H1 (cell line): ENCODE data around the gene FMNL2. TPM values are rescaled to one million over a fixed set of nuclear protein-coding genes. Genes with fewer than 3 reads are reported as not detected.

ENCODE experiments used
- CBX5 ChIP-seq: fragments of 300-800, 300-1000 bp; sonication (generic); IDR thresholded peaks from 2 replicates; pipeline ENCODE4 v1.7.1; 2016; ENCODE audit warnings: antibody characterized with exemption, low read length, low read depth
- CHD1 ChIP-seq: IDR thresholded peaks from 2 replicates; pipeline ENCODE4 v1.6.1; 2012; ENCODE audit warnings: low read depth, low read length, improper control_type of control experiment
- KDM1A ChIP-seq: fragments of 200-600, 300-600 bp; sonication (generic); IDR thresholded peaks from 2 replicates; pipeline ENCODE4 v1.7.1; 2016; ENCODE audit warnings: mild to moderate bottlenecking, low read length, borderline replicate concordance
- NRF1 ChIP-seq: IDR thresholded peaks from 2 replicates; pipeline ENCODE4 v1.6.1; 2011; ENCODE audit warnings: mild to moderate bottlenecking, low read depth, low read length, improper control_type of control experiment
- SAP30 ChIP-seq: fragments of 300-600 bp; sonication (generic); IDR thresholded peaks from 2 replicates; pipeline ENCODE4 v1.7.1; 2012; ENCODE audit warnings: low read length, moderate library complexity, mild to moderate bottlenecking, inconsistent platforms; ENCODE audit not compliant: insufficient read depth, insufficient replicate concordance
- SP1 ChIP-seq: IDR thresholded peaks from 2 replicates; pipeline ENCODE4 v1.6.1; 2011; ENCODE audit warnings: low read depth, low read length
- TAF7 ChIP-seq: optimal IDR thresholded peaks from 2 replicates; pipeline ENCODE3; 2011; ENCODE audit warnings: low read depth, mild to moderate bottlenecking, inconsistent platforms, low read length, moderate library complexity, borderline replicate concordance
- ZNF274 ChIP-seq: IDR thresholded peaks from 2 replicates; pipeline ENCODE4 v1.7.0; 2012; ENCODE audit warnings: low read length, borderline replicate concordance; ENCODE audit errors: extremely low read depth
- polyA plus RNA-seq, 7 experiments: library from polyadenylated mRNA; depleted of rRNA in 3 of 7; stranded (reverse) in 5 of 7; unstranded in 2 of 7; fragments of >200 nt in 5 of 7; fragments of 200-250 nt in 2 of 7; gene quantifications; 1 replicate in 5 of 7; 2 replicates in 1 of 7; 4 replicates in 1 of 7; pipeline versions ENCODE4 v1.2.1 to v1.2.3, GENCODE V29; 2011 to 2013; ENCODE audit warnings: missing spikeins in 2 of 7, mixed read lengths in 2 of 7
- total RNA-seq: library from RNA; stranded (reverse); fragmentation: NEBNext Ultra II Directional; extraction: Animal tissue kit (Norgen Biotek cat#: 25700); gene quantifications from 2 replicates; pipeline ENCODE4 v1.2.1, GENCODE V29; 2021
- TF ChIP-seq, protein P1 (sequence below): fragments of 300-600 bp; sonication (generic); IDR thresholded peaks from 2 replicates; pipeline ENCODE4 v1.7.1; 2012; ENCODE audit warnings: low read length, moderate library complexity, mild to moderate bottlenecking, inconsistent platforms; ENCODE audit not compliant: insufficient replicate concordance
- TF ChIP-seq, protein P2 (sequence below): IDR thresholded peaks from 2 replicates; pipeline ENCODE4 v1.6.1; 2011; ENCODE audit warnings: low read length, improper control_type of control experiment
- TF ChIP-seq, protein P3 (sequence below): IDR thresholded peaks from 2 replicates; pipeline ENCODE4 v1.6.1; 2012; ENCODE audit warnings: inconsistent platforms

FMNL2 gene
- total and polyA plus RNA-seq, 2 of the 8 experiments (the other 6 are each of a cell fraction or from before 2014, with no cell fraction given): 15.5 to 45.1 TPM

DNA sequence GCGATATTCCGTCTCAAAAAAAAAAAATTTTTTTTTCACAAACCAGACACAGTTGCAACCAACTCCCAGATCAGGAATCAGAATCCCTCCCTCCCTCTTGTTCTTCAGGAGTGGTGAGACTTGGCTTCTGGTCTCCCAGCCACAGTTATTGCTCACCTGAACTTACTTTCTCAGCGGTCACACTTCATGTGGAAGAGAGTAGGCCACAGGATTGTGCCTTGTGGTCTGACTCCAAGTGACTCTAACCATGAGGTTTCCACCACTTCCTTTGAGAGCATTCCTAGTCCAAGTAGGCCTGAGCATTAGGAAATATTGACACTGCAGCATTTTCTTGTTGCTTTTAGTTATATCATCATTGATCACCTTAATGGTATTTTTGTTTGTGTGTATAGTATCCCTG, 12.1 kb downstream of the FMNL2 start (continued):
- TF ChIP-seq, protein P1, sequence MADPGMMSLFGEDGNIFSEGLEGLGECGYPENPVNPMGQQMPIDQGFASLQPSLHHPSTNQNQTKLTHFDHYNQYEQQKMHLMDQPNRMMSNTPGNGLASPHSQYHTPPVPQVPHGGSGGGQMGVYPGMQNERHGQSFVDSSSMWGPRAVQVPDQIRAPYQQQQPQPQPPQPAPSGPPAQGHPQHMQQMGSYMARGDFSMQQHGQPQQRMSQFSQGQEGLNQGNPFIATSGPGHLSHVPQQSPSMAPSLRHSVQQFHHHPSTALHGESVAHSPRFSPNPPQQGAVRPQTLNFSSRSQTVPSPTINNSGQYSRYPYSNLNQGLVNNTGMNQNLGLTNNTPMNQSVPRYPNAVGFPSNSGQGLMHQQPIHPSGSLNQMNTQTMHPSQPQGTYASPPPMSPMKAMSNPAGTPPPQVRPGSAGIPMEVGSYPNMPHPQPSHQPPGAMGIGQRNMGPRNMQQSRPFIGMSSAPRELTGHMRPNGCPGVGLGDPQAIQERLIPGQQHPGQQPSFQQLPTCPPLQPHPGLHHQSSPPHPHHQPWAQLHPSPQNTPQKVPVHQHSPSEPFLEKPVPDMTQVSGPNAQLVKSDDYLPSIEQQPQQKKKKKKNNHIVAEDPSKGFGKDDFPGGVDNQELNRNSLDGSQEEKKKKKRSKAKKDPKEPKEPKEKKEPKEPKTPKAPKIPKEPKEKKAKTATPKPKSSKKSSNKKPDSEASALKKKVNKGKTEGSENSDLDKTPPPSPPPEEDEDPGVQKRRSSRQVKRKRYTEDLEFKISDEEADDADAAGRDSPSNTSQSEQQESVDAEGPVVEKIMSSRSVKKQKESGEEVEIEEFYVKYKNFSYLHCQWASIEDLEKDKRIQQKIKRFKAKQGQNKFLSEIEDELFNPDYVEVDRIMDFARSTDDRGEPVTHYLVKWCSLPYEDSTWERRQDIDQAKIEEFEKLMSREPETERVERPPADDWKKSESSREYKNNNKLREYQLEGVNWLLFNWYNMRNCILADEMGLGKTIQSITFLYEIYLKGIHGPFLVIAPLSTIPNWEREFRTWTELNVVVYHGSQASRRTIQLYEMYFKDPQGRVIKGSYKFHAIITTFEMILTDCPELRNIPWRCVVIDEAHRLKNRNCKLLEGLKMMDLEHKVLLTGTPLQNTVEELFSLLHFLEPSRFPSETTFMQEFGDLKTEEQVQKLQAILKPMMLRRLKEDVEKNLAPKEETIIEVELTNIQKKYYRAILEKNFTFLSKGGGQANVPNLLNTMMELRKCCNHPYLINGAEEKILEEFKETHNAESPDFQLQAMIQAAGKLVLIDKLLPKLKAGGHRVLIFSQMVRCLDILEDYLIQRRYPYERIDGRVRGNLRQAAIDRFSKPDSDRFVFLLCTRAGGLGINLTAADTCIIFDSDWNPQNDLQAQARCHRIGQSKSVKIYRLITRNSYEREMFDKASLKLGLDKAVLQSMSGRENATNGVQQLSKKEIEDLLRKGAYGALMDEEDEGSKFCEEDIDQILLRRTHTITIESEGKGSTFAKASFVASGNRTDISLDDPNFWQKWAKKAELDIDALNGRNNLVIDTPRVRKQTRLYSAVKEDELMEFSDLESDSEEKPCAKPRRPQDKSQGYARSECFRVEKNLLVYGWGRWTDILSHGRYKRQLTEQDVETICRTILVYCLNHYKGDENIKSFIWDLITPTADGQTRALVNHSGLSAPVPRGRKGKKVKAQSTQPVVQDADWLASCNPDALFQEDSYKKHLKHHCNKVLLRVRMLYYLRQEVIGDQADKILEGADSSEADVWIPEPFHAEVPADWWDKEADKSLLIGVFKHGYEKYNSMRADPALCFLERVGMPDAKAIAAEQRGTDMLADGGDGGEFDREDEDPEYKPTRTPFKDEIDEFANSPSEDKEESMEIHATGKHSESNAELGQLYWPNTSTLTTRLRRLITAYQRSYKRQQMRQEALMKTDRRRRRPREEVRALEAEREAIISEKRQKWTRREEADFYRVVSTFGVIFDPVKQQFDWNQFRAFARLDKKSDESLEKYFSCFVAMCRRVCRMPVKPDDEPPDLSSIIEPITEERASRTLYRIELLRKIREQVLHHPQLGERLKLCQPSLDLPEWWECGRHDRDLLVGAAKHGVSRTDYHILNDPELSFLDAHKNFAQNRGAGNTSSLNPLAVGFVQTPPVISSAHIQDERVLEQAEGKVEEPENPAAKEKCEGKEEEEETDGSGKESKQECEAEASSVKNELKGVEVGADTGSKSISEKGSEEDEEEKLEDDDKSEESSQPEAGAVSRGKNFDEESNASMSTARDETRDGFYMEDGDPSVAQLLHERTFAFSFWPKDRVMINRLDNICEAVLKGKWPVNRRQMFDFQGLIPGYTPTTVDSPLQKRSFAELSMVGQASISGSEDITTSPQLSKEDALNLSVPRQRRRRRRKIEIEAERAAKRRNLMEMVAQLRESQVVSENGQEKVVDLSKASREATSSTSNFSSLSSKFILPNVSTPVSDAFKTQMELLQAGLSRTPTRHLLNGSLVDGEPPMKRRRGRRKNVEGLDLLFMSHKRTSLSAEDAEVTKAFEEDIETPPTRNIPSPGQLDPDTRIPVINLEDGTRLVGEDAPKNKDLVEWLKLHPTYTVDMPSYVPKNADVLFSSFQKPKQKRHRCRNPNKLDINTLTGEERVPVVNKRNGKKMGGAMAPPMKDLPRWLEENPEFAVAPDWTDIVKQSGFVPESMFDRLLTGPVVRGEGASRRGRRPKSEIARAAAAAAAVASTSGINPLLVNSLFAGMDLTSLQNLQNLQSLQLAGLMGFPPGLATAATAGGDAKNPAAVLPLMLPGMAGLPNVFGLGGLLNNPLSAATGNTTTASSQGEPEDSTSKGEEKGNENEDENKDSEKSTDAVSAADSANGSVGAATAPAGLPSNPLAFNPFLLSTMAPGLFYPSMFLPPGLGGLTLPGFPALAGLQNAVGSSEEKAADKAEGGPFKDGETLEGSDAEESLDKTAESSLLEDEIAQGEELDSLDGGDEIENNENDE: no peak
- no peak for TF ChIP-seq CBX5
- TF ChIP-seq TAF7: no peak
- TF ChIP-seq CHD1: no peak
- no peak for TF ChIP-seq SAP30
- TF ChIP-seq, protein P2, sequence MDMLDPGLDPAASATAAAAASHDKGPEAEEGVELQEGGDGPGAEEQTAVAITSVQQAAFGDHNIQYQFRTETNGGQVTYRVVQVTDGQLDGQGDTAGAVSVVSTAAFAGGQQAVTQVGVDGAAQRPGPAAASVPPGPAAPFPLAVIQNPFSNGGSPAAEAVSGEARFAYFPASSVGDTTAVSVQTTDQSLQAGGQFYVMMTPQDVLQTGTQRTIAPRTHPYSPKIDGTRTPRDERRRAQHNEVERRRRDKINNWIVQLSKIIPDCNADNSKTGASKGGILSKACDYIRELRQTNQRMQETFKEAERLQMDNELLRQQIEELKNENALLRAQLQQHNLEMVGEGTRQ: no peak
- no peak for TF ChIP-seq SP1
- no peak for TF ChIP-seq ZNF274
- TF ChIP-seq, protein P3, sequence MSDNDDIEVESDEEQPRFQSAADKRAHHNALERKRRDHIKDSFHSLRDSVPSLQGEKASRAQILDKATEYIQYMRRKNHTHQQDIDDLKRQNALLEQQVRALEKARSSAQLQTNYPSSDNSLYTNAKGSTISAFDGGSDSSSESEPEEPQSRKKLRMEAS: no peak
- no peak for TF ChIP-seq NRF1
- TF ChIP-seq KDM1A: no peak
